Nephron progenitor cell (in vitro differentiated cells): ENCODE data around the gene BBIP1.

ENCODE experiments used
- DNase-seq: peaks from one replicate; pipeline ENCODE4 v3.0.0; 2021
- H3K27ac Mint-ChIP-seq: 2 replicates; pipeline ENCODE4 v1.8.0; 2021; ENCODE audit warnings: mild to moderate bottlenecking, moderate library complexity, mixed read lengths
- H3K27me3 Mint-ChIP-seq: 2 replicates; pipeline ENCODE4 v1.8.0; 2021; ENCODE audit warnings: mild to moderate bottlenecking, low read depth, mixed read lengths; ENCODE audit not compliant: poor library complexity
- H3K36me3 Mint-ChIP-seq: 2 replicates; pipeline ENCODE4 v1.8.0; 2021; ENCODE audit warnings: low read depth, mixed read lengths
- H3K4me1 Mint-ChIP-seq: 2 replicates; pipeline ENCODE4 v1.8.0; 2021; ENCODE audit warnings: mixed read lengths
- H3K4me3 Mint-ChIP-seq: 2 replicates; pipeline ENCODE4 v1.8.0; 2021; ENCODE audit warnings: mild to moderate bottlenecking, moderate library complexity, mixed read lengths
- H3K9me3 Mint-ChIP-seq: 2 replicates; pipeline ENCODE4 v1.8.0; 2021; ENCODE audit warnings: mild to moderate bottlenecking, moderate library complexity, mixed read lengths
- TF ChIP-seq, protein P1 (sequence below): fragments of 200-600 bp; sonication (generic); IDR thresholded peaks from 2 replicates; pipeline ENCODE4 v1.5.0; 2021; ENCODE audit warnings: antibody characterized with exemption

BBIP1 gene

DNA sequence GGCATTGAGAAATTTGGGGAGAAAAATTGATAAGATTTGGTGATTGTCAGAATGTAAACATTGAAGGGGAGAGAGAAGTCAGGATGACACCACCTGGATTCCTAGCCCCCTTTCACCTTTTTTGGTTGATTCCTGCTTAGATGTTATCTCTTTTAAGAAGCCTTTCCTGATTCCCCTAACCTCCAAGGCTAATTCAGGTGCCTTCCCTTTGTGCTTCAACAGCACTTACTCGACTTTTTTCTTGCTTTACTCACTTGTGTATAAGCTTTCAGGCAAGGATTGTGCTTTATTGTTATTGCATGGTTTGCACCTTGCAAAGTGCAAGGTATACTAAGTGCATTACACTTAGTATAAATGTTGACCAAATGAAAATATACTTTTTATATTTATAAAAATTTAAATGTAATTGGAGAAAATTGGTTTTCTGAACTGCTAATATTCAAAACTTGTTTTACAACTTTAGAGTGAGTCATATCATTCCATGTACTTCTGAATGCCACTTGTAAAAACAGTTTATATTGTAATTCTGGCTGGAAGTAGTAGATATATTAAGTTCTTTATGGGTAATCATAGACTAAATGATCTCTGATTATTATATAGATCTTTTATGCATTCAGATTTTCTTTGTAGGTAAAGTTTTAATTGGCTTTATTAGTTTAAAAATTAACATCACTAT lies 13.7 kb upstream of the BBIP1 start:
- no peak for DNase-seq
- H3K27ac Mint-ChIP-seq, result no peak overlapping the region
- no peaks in the 10 kb centered on the region for H3K4me1 Mint-ChIP-seq

DNA sequence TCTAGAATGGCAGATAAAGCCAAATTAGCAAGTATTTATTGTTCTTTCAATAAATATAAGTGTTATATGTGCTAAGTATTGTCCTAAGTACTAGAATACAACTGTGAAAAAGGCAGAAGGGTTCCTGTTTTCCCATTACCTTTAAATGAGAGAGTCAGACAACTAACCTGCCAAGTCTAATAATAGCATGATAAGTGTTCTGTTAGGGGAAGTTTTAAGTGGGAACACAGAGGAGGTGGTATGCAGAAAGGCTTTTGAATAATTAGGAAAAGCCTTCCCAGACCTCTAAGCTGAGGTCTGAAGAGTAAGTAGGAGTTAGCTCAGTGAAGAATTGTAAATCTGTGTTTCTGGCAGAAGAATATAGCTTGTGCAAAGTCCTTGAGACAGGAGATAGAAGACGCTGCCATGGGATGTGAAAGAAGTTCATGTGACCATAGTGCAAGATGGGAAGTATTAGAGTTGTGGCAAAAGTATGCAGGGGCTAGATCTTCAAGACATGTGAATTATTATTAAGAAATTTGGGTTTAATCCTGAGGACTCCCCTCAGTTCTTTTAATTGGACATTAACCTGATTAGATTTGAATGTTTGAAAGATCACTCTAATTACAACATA lies 12.9 kb upstream of the BBIP1 start:
- Mint-ChIP-seq H3K27me3 (no peaks in the 10 kb centered on the region), H3K27ac (no peak overlapping the region), H3K4me1 (no peaks in the 10 kb centered on the region), H3K4me3 (no peak overlapping the region), H3K36me3 (peaks cover 13% of the 10 kb centered on the region), H3K9me3 (peaks cover 4% of the 10 kb centered on the region)
- no peak for DNase-seq
- TF ChIP-seq, protein P1, sequence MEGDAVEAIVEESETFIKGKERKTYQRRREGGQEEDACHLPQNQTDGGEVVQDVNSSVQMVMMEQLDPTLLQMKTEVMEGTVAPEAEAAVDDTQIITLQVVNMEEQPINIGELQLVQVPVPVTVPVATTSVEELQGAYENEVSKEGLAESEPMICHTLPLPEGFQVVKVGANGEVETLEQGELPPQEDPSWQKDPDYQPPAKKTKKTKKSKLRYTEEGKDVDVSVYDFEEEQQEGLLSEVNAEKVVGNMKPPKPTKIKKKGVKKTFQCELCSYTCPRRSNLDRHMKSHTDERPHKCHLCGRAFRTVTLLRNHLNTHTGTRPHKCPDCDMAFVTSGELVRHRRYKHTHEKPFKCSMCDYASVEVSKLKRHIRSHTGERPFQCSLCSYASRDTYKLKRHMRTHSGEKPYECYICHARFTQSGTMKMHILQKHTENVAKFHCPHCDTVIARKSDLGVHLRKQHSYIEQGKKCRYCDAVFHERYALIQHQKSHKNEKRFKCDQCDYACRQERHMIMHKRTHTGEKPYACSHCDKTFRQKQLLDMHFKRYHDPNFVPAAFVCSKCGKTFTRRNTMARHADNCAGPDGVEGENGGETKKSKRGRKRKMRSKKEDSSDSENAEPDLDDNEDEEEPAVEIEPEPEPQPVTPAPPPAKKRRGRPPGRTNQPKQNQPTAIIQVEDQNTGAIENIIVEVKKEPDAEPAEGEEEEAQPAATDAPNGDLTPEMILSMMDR, result no peak

More for the DNA sequence above, 13.7 kb upstream of the BBIP1 start:
- peaks cover 18% of the 10 kb centered on the region for H3K36me3 Mint-ChIP-seq
- no peak overlapping the region for H3K4me3 Mint-ChIP-seq
- TF ChIP-seq, protein P1, result no peak
- H3K27me3 Mint-ChIP-seq, result no peaks in the 10 kb centered on the region
- H3K9me3 Mint-ChIP-seq, result peaks cover 4% of the 10 kb centered on the region

DNA sequence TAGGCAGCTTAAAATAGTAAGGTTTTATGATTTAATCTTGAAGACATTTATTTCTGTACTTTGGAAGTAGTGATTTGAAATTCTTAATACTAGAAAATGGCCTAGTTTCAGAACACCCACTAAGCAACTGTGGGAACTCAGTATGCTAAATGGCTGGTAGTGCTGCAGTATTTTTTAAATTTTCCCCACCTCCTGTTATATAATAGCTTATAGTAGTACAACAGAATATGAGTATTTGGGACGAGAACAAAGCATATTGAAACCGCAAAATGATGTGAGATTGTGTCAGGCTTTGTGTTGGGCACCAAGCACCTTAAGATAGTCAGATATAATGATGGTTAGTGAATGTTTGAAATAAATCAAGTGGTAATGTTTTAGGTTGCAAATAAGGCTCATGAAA lies 8.5 kb upstream of the BBIP1 start:
- TF ChIP-seq, protein P1, result no peak
- Mint-ChIP-seq H3K4me1 (peaks cover 8% of the 10 kb centered on the region), H3K27me3 (no peaks in the 10 kb centered on the region), H3K36me3 (peaks cover 5% of the 10 kb centered on the region), H3K4me3 (no peak overlapping the region), H3K27ac (no peak overlapping the region), H3K9me3 (no peaks in the 10 kb centered on the region)
- DNase-seq, result no peak

DNA sequence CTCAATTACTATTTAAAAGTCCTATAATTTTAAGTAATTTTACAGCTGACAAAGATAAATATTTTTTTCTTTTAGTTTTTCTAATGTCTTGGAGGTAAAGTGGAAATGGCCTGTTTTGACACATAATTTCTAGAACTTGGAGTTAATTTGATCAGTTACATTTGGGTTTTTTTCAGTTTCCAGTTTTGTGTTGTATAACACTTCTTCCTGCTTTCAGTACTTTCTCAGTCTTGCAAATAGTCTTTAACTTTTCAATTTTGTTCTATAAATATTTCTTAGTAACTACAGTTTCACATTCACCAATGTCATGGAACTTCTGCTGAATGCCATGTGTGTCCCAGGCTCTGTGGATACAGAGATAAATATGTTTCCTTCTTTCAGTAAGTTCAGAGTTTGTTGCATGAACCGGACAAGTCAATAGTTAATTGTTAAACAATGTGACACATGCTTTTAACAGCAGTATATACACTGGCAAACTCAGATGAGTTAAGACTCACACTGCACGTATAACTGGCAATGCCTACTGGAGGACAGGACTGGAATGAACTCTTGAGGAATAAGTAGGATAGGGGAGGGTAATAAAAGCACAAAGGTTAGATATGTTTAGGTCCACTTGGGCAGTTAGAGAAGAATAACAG lies 5.0 kb upstream of the BBIP1 start:
- Mint-ChIP-seq H3K27me3 (no peaks in the 10 kb centered on the region), H3K4me3 (no peak overlapping the region), H3K27ac (no peak overlapping the region), H3K9me3 (no peaks in the 10 kb centered on the region), H3K4me1 (peaks cover 28% of the 10 kb centered on the region), H3K36me3 (peaks cover 5% of the 10 kb centered on the region)
- no peak for DNase-seq
- TF ChIP-seq, protein P1, result no peak

DNA sequence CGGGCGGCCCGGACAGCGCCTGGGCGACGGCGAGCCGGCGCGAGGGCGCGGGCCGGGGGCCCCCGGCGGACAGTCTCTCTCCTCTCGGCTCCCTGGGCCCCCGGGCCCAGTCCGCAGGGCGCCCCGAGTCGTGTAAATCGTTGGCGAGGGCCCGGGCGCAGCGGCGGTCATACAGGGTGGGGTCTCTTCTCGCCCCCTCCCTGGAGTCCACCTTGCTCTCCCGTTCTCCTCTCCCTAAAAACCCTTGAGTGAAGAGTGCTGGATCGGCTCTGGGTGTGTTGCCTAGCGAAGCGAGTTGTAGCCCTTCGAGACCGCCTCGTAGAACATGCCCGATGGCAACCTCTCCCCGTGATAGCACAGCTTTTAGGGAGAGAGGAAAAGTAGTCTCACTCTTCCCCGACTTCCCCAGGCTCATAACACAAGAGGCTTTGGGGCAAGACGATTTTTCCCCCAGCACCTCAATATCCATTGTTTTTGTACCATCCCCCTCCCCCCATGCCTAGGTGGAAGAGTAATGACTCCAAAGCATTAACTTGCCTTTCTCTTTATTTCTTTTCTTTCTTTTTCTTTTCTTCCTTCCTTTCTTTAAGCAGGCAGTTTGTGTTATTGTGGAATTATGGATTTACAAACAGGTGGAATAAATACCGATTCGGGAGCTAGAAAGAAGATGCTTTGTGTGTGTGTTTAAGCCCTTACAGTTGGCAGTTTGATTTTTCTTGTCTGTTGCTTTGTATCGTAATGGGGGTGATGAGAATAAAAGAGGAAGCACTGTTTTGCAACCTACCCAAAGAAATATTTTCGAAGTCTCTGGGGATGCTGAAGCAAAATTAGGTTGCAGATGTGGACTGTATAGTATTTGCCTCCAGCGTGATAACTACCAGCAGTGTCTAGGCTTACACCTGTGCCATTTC lies 1.2 kb upstream of the BBIP1 start:
- Mint-ChIP-seq H3K27me3 (no peaks in the 10 kb centered on the region), H3K36me3 (no peaks in the 10 kb centered on the region), H3K27ac (peak overlapping the region; percentile 98), H3K4me3 (peak overlapping the region; percentile 96), H3K4me1 (peaks cover 53% of the 10 kb centered on the region), H3K9me3 (no peaks in the 10 kb centered on the region)
- no peak for DNase-seq
- TF ChIP-seq, protein P1, result no peak
